Ishikawa (cell line): ENCODE measurements around the gene PPP3R1.

Experiments used
- CEBPB ChIP-seq: IDR thresholded peaks from 2 replicates; pipeline ENCODE4 v1.6.1; 2012
- CREB1 ChIP-seq: IDR thresholded peaks from 2 replicates; pipeline ENCODE4 v1.6.1; 2012; ENCODE audit warnings: low read depth
- EGR1 ChIP-seq: IDR thresholded peaks from 2 replicates; pipeline ENCODE4 v1.6.1; 2012
- EP300 ChIP-seq: IDR thresholded peaks from 2 replicates; pipeline ENCODE4 v1.6.1; 2012; ENCODE audit warnings: borderline replicate concordance
- FOXM1 ChIP-seq: IDR thresholded peaks from 2 replicates; pipeline ENCODE4 v1.6.1; 2012; ENCODE audit warnings: low read depth, borderline replicate concordance
- NFIC ChIP-seq: IDR thresholded peaks from 2 replicates; pipeline ENCODE4 v1.6.1; 2012
- RAD21 ChIP-seq: IDR thresholded peaks from 2 replicates; pipeline ENCODE4 v1.6.1; 2012; ENCODE audit warnings: low read depth
- TAF1 ChIP-seq: IDR thresholded peaks from 2 replicates; pipeline ENCODE4 v1.6.1; 2012; ENCODE audit warnings: low read depth, mild to moderate bottlenecking
- TCF12 ChIP-seq: IDR thresholded peaks from 2 replicates; pipeline ENCODE4 v1.6.1; 2012; ENCODE audit warnings: low read depth
- TEAD4 ChIP-seq: IDR thresholded peaks from 2 replicates; pipeline ENCODE4 v1.6.1; 2012
- YY1 ChIP-seq: IDR thresholded peaks from 2 replicates; pipeline ENCODE4 v1.6.1; 2012; ENCODE audit warnings: low read depth
- ZBTB7A ChIP-seq: IDR thresholded peaks from 2 replicates; pipeline ENCODE4 v1.6.1; 2012; ENCODE audit warnings: low read depth
- TF ChIP-seq, protein P1 (sequence below): IDR thresholded peaks from 2 replicates; pipeline ENCODE4 v1.6.1; 2012
- TF ChIP-seq, protein P2 (sequence below): IDR thresholded peaks from 2 replicates; pipeline ENCODE4 v1.6.1; 2012
- TF ChIP-seq, protein P3 (sequence below): IDR thresholded peaks from 2 replicates; pipeline ENCODE4 v1.6.1; 2012; ENCODE audit warnings: low read depth, mild to moderate bottlenecking

The PPP3R1 gene

DNA sequence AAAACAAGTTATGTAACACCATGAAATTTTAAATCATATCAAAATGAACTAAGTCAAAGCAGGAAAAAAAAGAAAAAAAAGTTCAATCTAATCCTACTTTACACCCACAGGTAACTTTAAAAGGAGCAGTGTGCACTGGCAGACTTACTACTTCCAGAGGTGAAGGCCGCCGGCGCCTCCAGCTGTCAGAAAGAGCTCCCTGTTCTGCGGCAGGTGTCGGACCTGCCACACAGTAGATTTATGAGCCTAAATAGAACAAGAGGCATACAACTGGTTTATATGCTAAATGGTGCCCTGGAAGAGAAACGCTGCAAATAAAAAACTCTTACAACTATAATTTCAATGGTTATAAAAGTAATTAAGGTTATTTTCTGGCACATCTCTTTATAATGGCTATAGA, 117.8 kb downstream of the PPP3R1 start:
- TF ChIP-seq, protein P1, sequence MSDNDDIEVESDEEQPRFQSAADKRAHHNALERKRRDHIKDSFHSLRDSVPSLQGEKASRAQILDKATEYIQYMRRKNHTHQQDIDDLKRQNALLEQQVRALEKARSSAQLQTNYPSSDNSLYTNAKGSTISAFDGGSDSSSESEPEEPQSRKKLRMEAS = no peak
- TF ChIP-seq CEBPB = no peak
- TF ChIP-seq EGR1 = no peak
- TF ChIP-seq, protein P2, sequence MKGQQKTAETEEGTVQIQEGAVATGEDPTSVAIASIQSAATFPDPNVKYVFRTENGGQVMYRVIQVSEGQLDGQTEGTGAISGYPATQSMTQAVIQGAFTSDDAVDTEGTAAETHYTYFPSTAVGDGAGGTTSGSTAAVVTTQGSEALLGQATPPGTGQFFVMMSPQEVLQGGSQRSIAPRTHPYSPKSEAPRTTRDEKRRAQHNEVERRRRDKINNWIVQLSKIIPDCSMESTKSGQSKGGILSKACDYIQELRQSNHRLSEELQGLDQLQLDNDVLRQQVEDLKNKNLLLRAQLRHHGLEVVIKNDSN = no peak
- TF ChIP-seq NFIC = no peak
- TF ChIP-seq RAD21 = no peak
- TF ChIP-seq, protein P3, sequence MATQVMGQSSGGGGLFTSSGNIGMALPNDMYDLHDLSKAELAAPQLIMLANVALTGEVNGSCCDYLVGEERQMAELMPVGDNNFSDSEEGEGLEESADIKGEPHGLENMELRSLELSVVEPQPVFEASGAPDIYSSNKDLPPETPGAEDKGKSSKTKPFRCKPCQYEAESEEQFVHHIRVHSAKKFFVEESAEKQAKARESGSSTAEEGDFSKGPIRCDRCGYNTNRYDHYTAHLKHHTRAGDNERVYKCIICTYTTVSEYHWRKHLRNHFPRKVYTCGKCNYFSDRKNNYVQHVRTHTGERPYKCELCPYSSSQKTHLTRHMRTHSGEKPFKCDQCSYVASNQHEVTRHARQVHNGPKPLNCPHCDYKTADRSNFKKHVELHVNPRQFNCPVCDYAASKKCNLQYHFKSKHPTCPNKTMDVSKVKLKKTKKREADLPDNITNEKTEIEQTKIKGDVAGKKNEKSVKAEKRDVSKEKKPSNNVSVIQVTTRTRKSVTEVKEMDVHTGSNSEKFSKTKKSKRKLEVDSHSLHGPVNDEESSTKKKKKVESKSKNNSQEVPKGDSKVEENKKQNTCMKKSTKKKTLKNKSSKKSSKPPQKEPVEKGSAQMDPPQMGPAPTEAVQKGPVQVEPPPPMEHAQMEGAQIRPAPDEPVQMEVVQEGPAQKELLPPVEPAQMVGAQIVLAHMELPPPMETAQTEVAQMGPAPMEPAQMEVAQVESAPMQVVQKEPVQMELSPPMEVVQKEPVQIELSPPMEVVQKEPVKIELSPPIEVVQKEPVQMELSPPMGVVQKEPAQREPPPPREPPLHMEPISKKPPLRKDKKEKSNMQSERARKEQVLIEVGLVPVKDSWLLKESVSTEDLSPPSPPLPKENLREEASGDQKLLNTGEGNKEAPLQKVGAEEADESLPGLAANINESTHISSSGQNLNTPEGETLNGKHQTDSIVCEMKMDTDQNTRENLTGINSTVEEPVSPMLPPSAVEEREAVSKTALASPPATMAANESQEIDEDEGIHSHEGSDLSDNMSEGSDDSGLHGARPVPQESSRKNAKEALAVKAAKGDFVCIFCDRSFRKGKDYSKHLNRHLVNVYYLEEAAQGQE = no peak
- no peak for TF ChIP-seq YY1
- TF ChIP-seq TEAD4 = no peak
- TF ChIP-seq ZBTB7A = no peak
- no peak for TF ChIP-seq TCF12
- no peak for TF ChIP-seq TAF1
- no peak for TF ChIP-seq FOXM1
- TF ChIP-seq CREB1 = no peak
- TF ChIP-seq EP300 = no peak

DNA sequence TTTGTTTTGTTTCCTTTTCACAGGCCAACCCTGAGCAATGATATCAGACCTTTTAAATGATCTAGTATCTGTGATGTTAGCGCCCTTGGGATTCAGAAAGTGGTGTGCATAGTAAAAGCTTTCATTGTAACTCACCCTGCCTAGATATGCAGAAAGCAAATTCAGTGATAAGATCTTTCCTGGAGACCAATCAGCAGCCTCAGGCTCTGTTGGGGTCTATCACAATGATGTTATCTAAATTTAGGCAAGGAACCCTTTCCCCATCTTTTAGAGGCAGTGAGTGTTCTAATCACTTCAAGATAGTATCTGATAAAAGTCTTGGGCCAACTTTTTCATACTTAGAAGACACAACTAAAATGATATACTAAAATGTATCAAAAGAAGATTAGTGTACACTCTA, 118.2 kb downstream of the PPP3R1 start:
- no peak for TF ChIP-seq ZBTB7A
- TF ChIP-seq, protein P1 = no peak
- TF ChIP-seq, protein P2 = no peak
- no peak for TF ChIP-seq CREB1
- TF ChIP-seq NFIC = no peak
- TF ChIP-seq TAF1 = no peak
- no peak for TF ChIP-seq TEAD4
- no peak for TF ChIP-seq CEBPB
- TF ChIP-seq, protein P3 = no peak
- no peak for TF ChIP-seq EP300
- no peak for TF ChIP-seq FOXM1
- no peak for TF ChIP-seq TCF12
- no peak for TF ChIP-seq RAD21
- TF ChIP-seq EGR1 = no peak
- no peak for TF ChIP-seq YY1
